ENCODE data around the gene LAMA2.

Gene LAMA2

GRCh38 chr6:129280293-129280644 is 397.3 kb downstream of the LAMA2 start:
- TF ChIP-seq CTCF (IDR thresholded peaks at IDR 0.05; ENCODE audit: low read depth, low read length, missing control alignments), result no peak
- DNase-seq (ENCODE audit: extremely low read depth, low read depth), result no peak
- H3K4me3 ChIP-seq (replicated peaks; ENCODE audit: low read depth, low read length), result no peak overlapping the region

- no peak for TF ChIP-seq CTCF (IDR thresholded peaks at IDR 0.05; ENCODE audit: low read depth, low read length, missing control alignments)
Observed at GRCh38 chr6:129280749-129281148, 397.8 kb downstream of the LAMA2 start.

GRCh38 chr6:129281168-129281796 is 398.3 kb downstream of the LAMA2 start:
- no peak for TF ChIP-seq CTCF (IDR thresholded peaks at IDR 0.05; ENCODE audit: low read depth, low read length, missing control alignments)
- DNase-seq (ENCODE audit: extremely low read depth, low read depth), result no peak
- H3K4me3 ChIP-seq (replicated peaks; ENCODE audit: low read depth, low read length), result no peak overlapping the region

More at GRCh38 chr6:129280749-129281148, 397.8 kb downstream of the LAMA2 start:
- no peak for DNase-seq (ENCODE audit: extremely low read depth, low read depth)
- no peak overlapping the region for H3K4me3 ChIP-seq (replicated peaks; ENCODE audit: low read depth, low read length)

- H3K4me3 ChIP-seq (replicated peaks; ENCODE audit: low read depth, low read length), result no peak overlapping the region
- TF ChIP-seq CTCF (IDR thresholded peaks at IDR 0.05; ENCODE audit: low read depth, low read length, missing control alignments), result no peak
- no peak for DNase-seq (ENCODE audit: extremely low read depth, low read depth)
Observed at GRCh38 chr6:129282019-129282418, 399.1 kb downstream of the LAMA2 start.

- TF ChIP-seq CTCF (IDR thresholded peaks at IDR 0.05; ENCODE audit: low read depth, low read length, missing control alignments), result no peak
- no peak for DNase-seq (ENCODE audit: extremely low read depth, low read depth)
- H3K4me3 ChIP-seq (replicated peaks; ENCODE audit: low read depth, low read length), result no peak overlapping the region
Observed at GRCh38 chr6:129284225-129284624, 401.3 kb downstream of the LAMA2 start.

GRCh38 chr6:129287231-129288177 is 404.6 kb downstream of the LAMA2 start:
- no peak overlapping the region for H3K4me3 ChIP-seq (replicated peaks; ENCODE audit: low read depth, low read length)
- DNase-seq (ENCODE audit: extremely low read depth, low read depth), result no peak
- no peak for TF ChIP-seq CTCF (IDR thresholded peaks at IDR 0.05; ENCODE audit: low read depth, low read length, missing control alignments)

Measured in HFF-Myc (cell line).